HuH-7.5 (cell line): Measurements from ENCODE around the gene ERGIC1.
"Not testable (repeated sequence)": the region's sequence is repeated elsewhere in the genome, so short reads cannot be mapped to it uniquely, and the experiment has no call there.

Experiments used
- DNase-seq: peaks from one replicate; pipeline ENCODE4 v3.0.0; 2011; ENCODE audit warnings: low spot score

The ERGIC1 gene

GRCh38 chr5:172830275-172830799 lies 3.7 kb upstream of the ERGIC1 start:
- no peak for DNase-seq

GRCh38 chr5:172830876-172831662 lies 3.0 kb upstream of the ERGIC1 start:
- no peak for DNase-seq

- no peak for DNase-seq
Measured at GRCh38 chr5:172832383-172833315, 1.4 kb upstream of the ERGIC1 start.

- DNase-seq = no peak
Measured at GRCh38 chr5:172833372-172833685, 722 bp upstream of the ERGIC1 start.

GRCh38 chr5:172834415-172835289 lies 601 bp downstream of the ERGIC1 start:
- DNase-seq = peak; percentile 52

- no peak for DNase-seq
Measured at GRCh38 chr5:172835290-172835993, 1.4 kb downstream of the ERGIC1 start.

- no peak for DNase-seq
Measured at GRCh38 chr5:172835994-172836356, 1.9 kb downstream of the ERGIC1 start.

- DNase-seq = no peak
Measured at GRCh38 chr5:172837640-172838039, 3.6 kb downstream of the ERGIC1 start.

GRCh38 chr5:172838151-172838875 lies 4.3 kb downstream of the ERGIC1 start:
- no peak for DNase-seq

- DNase-seq = no peak
Measured at GRCh38 chr5:172839669-172840431, 5.8 kb downstream of the ERGIC1 start.

GRCh38 chr5:172840432-172841154 lies 6.5 kb downstream of the ERGIC1 start:
- DNase-seq = no peak

GRCh38 chr5:172841256-172841655 lies 7.2 kb downstream of the ERGIC1 start:
- DNase-seq = no peak

GRCh38 chr5:172843825-172844576 lies 9.9 kb downstream of the ERGIC1 start:
- DNase-seq = no peak

- no peak for DNase-seq
Measured at GRCh38 chr5:172844577-172844838, 10.5 kb downstream of the ERGIC1 start.

GRCh38 chr5:172845154-172845553 lies 11.1 kb downstream of the ERGIC1 start:
- DNase-seq = no peak

- DNase-seq = no peak
Measured at GRCh38 chr5:172845576-172845975, 11.5 kb downstream of the ERGIC1 start.

- no peak for DNase-seq
Measured at GRCh38 chr5:172846249-172846648, 12.2 kb downstream of the ERGIC1 start.

GRCh38 chr5:172846677-172847076 lies 12.6 kb downstream of the ERGIC1 start:
- no peak for DNase-seq

GRCh38 chr5:172847584-172847983 lies 13.5 kb downstream of the ERGIC1 start:
- DNase-seq = not testable (repeated sequence)
